Activated naive CD8-positive, alpha-beta T cell treated with anti-CD3 and anti-CD28 coated beads, Interleukin-2, amount 50 U/mL, for 16 hours (primary cell): ENCODE measurements around the gene SLC5A6.
A peak's percentile ranks its signal among the peaks of the same experiment; 100 is the strongest.

ENCODE experiments used
- DNase-seq: peaks from one replicate; pipeline ENCODE4 v3.0.0-alpha.2; 2020; ENCODE audit warnings: low read depth, low spot score

The SLC5A6 gene

GRCh38 chr2:27236626-27237025 lies 24.6 kb upstream of the SLC5A6 start:
- DNase-seq, result no peak

- DNase-seq, result no peak
These were observed 24.1 kb upstream of the SLC5A6 start for GRCh38 chr2:27236136-27236535.

GRCh38 chr2:27233341-27233740 lies 21.3 kb upstream of the SLC5A6 start:
- no peak for DNase-seq

- no peak for DNase-seq
These were observed 19.9 kb upstream of the SLC5A6 start for GRCh38 chr2:27231921-27232320.

GRCh38 chr2:27227501-27227900 lies 15.4 kb upstream of the SLC5A6 start:
- DNase-seq, result no peak

- no peak for DNase-seq
These were observed 13.5 kb upstream of the SLC5A6 start for GRCh38 chr2:27225526-27225925.

GRCh38 chr2:27223416-27223815 lies 11.3 kb upstream of the SLC5A6 start:
- no peak for DNase-seq

- DNase-seq, result no peak
These were observed 10.3 kb upstream of the SLC5A6 start for GRCh38 chr2:27222407-27222806.

- no peak for DNase-seq
These were observed 9.1 kb upstream of the SLC5A6 start for GRCh38 chr2:27221166-27221565.

GRCh38 chr2:27220091-27220490 lies 8.0 kb upstream of the SLC5A6 start:
- DNase-seq, result no peak

- no peak for DNase-seq
These were observed 7.0 kb upstream of the SLC5A6 start for GRCh38 chr2:27219091-27219490.

- no peak for DNase-seq
These were observed 6.5 kb upstream of the SLC5A6 start for GRCh38 chr2:27218614-27219013.

GRCh38 chr2:27217173-27218121 lies 5.4 kb upstream of the SLC5A6 start, which contains the start of gene CAD:
TSS of gene CAD (plus strand) at chr2:27217369. CDS start at chr2:27217552, 183 bp downstream.
- peak; percentile 81 for DNase-seq

- DNase-seq, result no peak
These were observed 4.5 kb upstream of the SLC5A6 start for GRCh38 chr2:27216416-27217137.

- no peak for DNase-seq
These were observed 2.9 kb upstream of the SLC5A6 start for GRCh38 chr2:27214941-27215340.

GRCh38 chr2:27212626-27213471 lies 781 bp upstream of the SLC5A6 start:
- no peak for DNase-seq

- DNase-seq, result no peak
These were observed 676 bp downstream of the SLC5A6 start for GRCh38 chr2:27211241-27211942.

- DNase-seq, result no peak
These were observed 2.3 kb downstream of the SLC5A6 start for GRCh38 chr2:27209621-27210401.

GRCh38 chr2:27208486-27209050 lies 3.5 kb downstream of the SLC5A6 start:
- no peak for DNase-seq

GRCh38 chr2:27206346-27206745 lies 5.7 kb downstream of the SLC5A6 start:
- DNase-seq, result no peak
